HG03103 (cell line): Measurements from ENCODE around the gene ZNRF3.

Experiments used
- ATAC-seq: cut with Tn5 transposase; IDR thresholded peaks from one replicate; pipeline ENCODE4 v1.9.1; 2021; ENCODE audit warnings: low read depth; ENCODE audit not compliant: unreplicated experiment

The ZNRF3 gene

GRCh38 chr22:28949788-28950187, 66.4 kb downstream of the ZNRF3 start:
- no peak for ATAC-seq

GRCh38 chr22:28950617-28951411, 67.4 kb downstream of the ZNRF3 start:
- no peak for ATAC-seq

DNA sequence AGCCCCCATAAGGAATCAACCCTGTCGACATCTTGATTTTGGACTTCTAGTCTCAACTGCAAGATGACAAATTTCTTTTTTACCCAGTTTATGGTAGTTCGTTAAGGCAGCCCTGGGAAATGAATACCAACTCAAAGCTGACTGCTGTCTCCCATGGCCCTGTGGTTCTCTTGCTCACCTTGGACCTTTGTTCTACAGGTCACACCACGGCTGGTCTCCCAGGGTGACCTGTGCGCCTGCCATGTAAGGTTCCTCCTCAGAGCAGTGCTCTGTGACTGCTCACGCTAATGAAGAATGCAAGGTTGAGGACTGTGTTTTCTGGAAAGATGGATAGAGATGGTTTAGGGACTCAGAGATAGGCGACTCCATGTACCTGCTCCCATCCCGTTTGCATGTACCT, 68.2 kb downstream of the ZNRF3 start:
- ATAC-seq = no peak

GRCh38 chr22:28951969-28952521, 68.7 kb downstream of the ZNRF3 start:
- ATAC-seq = no peak

DNA sequence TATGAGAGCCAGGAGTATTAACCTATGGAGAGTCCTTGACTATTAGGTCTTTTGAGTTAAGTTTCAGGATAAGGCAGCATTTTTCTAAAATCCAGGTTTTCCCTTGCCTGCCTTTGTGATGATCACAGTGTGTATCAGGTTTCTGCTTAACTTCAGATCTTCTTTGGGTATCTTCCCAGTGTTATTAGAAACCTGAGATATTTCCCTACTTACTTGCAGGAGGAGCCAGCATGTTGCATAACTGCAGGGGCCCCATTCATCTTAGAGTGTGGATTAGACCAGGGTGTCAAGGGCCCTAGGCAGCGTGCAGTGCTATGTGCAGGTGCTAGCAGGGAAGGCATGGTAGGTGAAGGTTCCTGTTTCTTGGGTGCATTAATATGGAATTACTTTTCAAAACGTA, 69.5 kb downstream of the ZNRF3 start:
- ATAC-seq = no peak

- no peak for ATAC-seq
Observed at GRCh38 chr22:28953403-28953802, 70.0 kb downstream of the ZNRF3 start.

GRCh38 chr22:28953976-28954880, 70.9 kb downstream of the ZNRF3 start:
- no peak for ATAC-seq

GRCh38 chr22:28955817-28956216, 72.4 kb downstream of the ZNRF3 start:
- ATAC-seq = no peak

GRCh38 chr22:28956506-28956905, 73.1 kb downstream of the ZNRF3 start:
- no peak for ATAC-seq

DNA sequence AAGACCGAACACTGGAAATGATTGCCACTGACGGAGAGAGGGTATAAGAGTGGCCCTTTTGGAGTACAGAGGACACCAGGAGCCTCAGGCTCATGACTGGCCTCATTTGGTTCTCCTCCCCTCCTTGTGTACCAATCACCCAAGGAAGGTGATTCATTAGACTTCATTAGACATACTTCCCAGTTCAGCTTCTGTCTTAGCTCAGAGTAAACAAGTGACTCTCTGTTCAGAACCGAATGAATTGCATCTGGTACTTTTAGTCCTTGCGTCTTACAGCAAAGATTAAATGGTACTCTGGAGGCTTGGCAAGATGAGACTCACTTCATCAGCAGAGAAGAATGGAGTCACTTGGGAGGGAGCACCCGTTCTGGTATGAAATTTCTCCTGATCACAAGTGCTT, 75.2 kb downstream of the ZNRF3 start:
- no peak for ATAC-seq

DNA sequence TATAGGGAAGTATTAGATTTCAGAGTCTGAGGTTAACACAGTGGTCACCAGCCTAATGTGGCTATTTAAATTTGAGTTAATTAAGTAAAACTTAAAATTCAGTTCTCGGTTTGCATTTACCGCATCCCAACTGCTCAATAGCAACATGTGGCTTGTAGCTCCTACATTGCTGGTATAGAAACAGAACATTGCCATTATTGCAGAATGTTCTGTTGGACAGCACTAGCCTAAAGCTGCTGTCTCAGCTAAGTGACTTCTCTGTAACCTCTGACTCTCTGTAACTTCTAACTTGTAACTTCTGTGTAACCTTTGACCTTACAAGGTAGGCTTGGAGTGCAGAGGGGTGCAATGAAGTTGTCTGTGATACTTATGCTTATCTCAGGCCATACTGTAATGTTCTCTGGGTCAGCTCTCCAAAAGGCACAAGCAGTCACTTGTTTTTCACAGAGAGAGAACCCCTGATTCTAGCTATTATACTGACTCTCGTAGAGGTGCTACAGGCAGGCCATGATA, 78.7 kb downstream of the ZNRF3 start:
- ATAC-seq = no peak

DNA sequence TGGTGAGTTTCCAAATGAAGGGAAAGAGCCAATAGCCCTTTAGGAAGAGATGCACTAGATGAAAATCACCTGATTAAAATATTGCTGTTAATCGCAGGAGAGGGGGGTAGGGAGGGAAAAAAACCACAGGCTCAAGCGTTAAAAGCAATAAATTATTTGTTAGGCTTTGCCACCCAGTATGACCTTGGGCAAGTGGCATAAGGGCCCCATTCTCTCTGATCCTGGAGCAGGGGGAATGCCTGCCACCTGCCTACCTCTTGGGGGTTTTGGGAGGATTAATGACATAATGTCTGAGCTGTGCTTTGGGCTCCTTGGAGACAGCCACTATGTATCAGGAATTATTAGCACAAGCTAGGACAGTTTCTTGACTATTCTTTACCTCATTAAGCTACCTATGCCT, 80.0 kb downstream of the ZNRF3 start:
- no peak for ATAC-seq

- ATAC-seq = no peak
Observed at GRCh38 chr22:28967163-28967665, 83.8 kb downstream of the ZNRF3 start.

DNA sequence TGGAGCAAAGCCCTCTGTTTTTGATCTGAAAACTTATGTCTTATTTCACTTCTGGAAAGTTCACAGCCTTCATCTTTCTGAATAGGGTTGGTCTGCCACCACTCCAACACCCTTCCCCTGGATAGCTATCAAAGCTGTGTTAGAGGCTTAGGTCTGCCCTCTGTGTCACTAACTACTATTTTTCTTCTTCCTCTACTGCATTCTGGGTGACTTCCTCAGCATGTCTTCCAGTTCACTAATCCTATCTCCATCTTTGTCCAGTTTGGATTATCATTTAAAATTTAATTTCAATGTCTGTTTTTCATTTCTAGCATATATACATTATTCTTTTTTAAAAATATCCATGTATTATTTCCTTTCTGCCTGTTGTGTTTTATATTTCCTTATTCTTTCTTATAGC, 84.6 kb downstream of the ZNRF3 start:
- no peak for ATAC-seq

- ATAC-seq = no peak
Observed at GRCh38 chr22:28969401-28970168, 86.2 kb downstream of the ZNRF3 start.

- ATAC-seq = no peak
Observed at GRCh38 chr22:28973352-28973751, 90.0 kb downstream of the ZNRF3 start.

DNA sequence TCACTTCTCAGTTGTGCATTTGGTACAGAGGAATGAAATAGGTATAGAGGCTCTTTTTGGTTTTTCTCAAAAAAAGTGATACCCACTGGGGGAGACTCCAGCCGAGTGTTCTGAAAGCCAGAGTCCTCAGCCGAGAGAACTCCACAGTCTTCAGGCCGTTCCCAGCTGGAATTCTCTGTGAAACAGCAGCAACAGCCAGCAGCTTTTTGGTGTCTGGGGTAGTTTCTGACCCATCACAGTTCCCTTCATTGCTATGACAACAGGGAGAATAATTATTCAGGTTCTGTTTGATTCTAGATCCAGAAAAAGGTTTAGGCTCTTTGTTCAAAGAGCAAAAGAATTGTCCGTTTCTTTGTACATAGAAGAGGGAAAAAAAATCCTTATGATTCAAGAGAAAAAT, 93.7 kb downstream of the ZNRF3 start:
- no peak for ATAC-seq

- ATAC-seq = no peak
Observed at GRCh38 chr22:28977481-28977971, 94.2 kb downstream of the ZNRF3 start.

DNA sequence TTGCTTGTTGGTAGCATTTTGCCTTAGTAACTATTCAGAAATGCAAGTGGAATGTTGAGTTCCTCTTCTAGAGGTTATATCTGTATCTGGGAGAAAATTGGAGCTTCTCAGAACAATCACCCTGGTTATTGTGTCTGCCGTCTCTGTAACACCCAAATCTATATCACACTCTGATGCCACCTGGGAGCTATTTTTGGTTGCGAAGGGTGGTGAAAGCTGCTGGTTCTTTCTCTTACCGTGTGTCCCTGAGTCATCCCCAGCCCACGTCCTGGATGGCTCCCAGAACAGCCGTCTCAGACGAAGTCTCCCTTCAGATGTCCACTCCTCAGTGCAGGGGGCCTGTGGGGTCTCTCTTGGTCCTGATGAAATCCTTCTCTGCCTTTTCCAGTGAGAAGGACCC, 94.8 kb downstream of the ZNRF3 start:
- ATAC-seq = no peak
